Measurements from ENCODE around the gene PCDHA1. TPM values are rescaled to one million over a fixed set of nuclear protein-coding genes. Genes with fewer than 3 reads are reported as not detected.
A peak's percentile ranks its signal among the peaks of the same experiment; 100 is the strongest.

PCDHA1 gene
- total and polyA plus RNA-seq, 2 of the 13 experiments (the other 11 are each of a cell fraction or from before 2014, with no cell fraction given), result not detected

DNA sequence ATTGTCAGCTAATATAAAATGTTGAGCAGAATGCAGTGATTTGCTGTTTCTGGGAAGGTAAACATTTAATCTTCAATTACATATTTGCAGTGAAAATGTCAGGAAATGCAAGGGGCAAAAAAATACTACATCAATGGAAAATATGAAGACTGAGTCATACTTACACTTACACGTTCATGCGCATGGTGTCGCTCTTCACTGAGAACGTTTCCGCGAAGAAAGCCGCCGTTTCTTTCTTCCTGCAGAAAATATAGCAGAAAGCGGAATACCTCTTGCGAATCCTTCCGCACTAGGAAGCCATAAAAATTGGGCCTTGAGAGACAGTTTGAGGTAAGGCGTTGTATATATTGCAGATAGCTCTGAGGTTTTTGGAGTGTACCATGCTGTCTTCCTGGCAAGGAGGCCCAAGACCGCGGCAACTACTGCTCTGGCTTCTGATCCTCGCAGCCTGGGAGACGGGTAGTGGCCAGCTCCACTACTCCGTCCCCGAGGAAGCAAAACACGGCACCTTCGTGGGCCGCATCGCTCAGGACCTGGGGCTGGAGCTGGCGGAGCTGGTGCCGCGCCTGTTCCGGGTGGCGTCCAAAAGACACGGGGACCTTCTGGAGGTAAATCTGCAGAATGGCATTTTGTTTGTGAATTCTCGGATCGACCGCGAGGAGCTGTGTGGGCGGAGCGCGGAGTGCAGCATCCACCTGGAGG, 96.1 kb downstream of the PCDHA1 start, which contains the start of gene PCDHA13:
TSS of gene PCDHA13 (plus strand) at position 236 of the 702 bp plus-strand sequence. CDS start at position 381, 145 bp downstream.
- DNase-seq (ENCODE audit: low spot score), result no peak
- intact Hi-C loops (cut with micrococcal nuclease; ENCODE audit: unreplicated experiment) (loop anchor here (1.0 kb wide), 1 partner anchor 159 kb away; no protein-coding TSS in a partner anchor), in situ Hi-C loops (cut with HindIII; ENCODE audit: extremely low pct_ligation_motif_present, low pct_unique_long_range_greater_than_20kb) (no loop called here)
- Histone ChIP-seq H4K20me1 (ENCODE audit: insufficient read depth, low read length) (no peaks in the 10 kb centered on the region), H3K79me2 (ENCODE audit: insufficient read depth, low read length) (no peaks in the 10 kb centered on the region), H3K4me3 (replicated peaks in 1 of 3; ENCODE audit: insufficient read depth in 1 of 3, low read depth in 2 of 3, low read length in 3 of 3) (no peak within 1 kb of the TSS), H3K4me2 (ENCODE audit: low read depth, low read length) (no peak within 1 kb of the TSS), H2AFZ (ENCODE audit: low read length) (no peak within 1 kb of the TSS), H3K27ac (ENCODE audit: extremely low read length, insufficient read depth, low read length) (no peak within 1 kb of the TSS), H3K27me3 (ENCODE audit: control insufficient read depth in 1 of 2, insufficient read depth in 2 of 2, low read length in 2 of 2) (no peaks in the 10 kb centered on the region), H3K4me1 (ENCODE audit: insufficient read depth, low read length) (no peaks in the 10 kb centered on the region), H3K9ac (ENCODE audit: insufficient read depth, low read depth, low read length) (no peak within 1 kb of the TSS), H3K36me3 (replicated peaks in 1 of 2; ENCODE audit: control insufficient read depth in 1 of 2, insufficient read depth in 2 of 2, low read length in 2 of 2) (no peaks in the 10 kb centered on the region), H3K9me3 (ENCODE audit: low read length) (no peaks in the 10 kb centered on the region)
- ATAC-seq, result no peak
- TF ChIP-seq STAG1 (CRISPR knock-in tag; IDR thresholded peaks at IDR 0.05), result peak; percentile 39; the same call in 1 of the 2 replicates
- TF ChIP-seq, protein P1, sequence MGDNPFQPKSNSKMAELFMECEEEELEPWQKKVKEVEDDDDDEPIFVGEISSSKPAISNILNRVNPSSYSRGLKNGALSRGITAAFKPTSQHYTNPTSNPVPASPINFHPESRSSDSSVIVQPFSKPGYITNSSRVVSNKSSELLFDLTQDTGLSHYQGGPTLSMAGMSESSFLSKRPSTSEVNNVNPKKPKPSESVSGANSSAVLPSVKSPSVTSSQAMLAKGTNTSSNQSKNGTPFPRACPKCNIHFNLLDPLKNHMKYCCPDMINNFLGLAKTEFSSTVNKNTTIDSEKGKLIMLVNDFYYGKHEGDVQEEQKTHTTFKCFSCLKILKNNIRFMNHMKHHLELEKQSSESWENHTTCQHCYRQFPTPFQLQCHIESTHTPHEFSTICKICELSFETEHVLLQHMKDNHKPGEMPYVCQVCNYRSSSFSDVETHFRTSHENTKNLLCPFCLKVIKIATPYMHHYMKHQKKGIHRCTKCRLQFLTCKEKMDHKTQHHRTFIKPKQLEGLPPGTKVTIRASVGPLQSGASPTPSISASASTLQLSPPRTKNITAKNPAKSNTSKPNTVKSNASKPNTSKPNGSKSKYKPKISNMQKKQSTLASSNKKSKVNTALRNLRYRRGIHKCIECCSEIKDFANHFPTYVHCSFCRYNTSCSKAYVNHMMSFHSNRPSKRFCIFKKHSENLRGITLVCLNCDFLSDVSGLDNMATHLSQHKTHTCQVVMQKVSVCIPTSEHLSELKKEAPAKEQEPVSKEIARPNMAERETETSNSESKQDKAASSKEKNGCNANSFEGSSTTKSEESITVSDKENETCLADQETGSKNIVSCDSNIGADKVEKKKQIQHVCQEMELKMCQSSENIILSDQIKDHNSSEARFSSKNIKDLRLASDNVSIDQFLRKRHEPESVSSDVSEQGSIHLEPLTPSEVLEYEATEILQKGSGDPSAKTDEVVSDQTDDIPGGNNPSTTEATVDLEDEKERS (CRISPR knock-in tag; IDR thresholded peaks at IDR 0.05), result no peak
- TF ChIP-seq TOE1 (CRISPR knock-in tag; IDR thresholded peaks at IDR 0.05), result no peak
- no peak for TF ChIP-seq ZBTB1 (CRISPR knock-in tag; IDR thresholded peaks at IDR 0.05; ENCODE audit: borderline replicate concordance)
- TF ChIP-seq, protein P2, sequence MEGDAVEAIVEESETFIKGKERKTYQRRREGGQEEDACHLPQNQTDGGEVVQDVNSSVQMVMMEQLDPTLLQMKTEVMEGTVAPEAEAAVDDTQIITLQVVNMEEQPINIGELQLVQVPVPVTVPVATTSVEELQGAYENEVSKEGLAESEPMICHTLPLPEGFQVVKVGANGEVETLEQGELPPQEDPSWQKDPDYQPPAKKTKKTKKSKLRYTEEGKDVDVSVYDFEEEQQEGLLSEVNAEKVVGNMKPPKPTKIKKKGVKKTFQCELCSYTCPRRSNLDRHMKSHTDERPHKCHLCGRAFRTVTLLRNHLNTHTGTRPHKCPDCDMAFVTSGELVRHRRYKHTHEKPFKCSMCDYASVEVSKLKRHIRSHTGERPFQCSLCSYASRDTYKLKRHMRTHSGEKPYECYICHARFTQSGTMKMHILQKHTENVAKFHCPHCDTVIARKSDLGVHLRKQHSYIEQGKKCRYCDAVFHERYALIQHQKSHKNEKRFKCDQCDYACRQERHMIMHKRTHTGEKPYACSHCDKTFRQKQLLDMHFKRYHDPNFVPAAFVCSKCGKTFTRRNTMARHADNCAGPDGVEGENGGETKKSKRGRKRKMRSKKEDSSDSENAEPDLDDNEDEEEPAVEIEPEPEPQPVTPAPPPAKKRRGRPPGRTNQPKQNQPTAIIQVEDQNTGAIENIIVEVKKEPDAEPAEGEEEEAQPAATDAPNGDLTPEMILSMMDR (CRISPR knock-in tag; IDR thresholded peaks at IDR 0.05), result peak; percentile 40
- TF ChIP-seq, protein P3, sequence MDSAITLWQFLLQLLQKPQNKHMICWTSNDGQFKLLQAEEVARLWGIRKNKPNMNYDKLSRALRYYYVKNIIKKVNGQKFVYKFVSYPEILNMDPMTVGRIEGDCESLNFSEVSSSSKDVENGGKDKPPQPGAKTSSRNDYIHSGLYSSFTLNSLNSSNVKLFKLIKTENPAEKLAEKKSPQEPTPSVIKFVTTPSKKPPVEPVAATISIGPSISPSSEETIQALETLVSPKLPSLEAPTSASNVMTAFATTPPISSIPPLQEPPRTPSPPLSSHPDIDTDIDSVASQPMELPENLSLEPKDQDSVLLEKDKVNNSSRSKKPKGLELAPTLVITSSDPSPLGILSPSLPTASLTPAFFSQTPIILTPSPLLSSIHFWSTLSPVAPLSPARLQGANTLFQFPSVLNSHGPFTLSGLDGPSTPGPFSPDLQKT (CRISPR knock-in tag; IDR thresholded peaks at IDR 0.05; ENCODE audit: borderline replicate concordance), result no peak
- 74% methylated on average over 29 of the region's 35 CpGs for WGBS (ENCODE audit: low lambda C conversion rate)
- ChIA-PET CTCF (ENCODE audit: low intra/inter-chr PET ratio, low total read pairs) (interaction anchor here (1.1 to 1.5 kb wide), 3 partner anchors 158 to 159 kb away, joined by 3 to 6 read pairs (median 3); no protein-coding TSS in a partner anchor), POLR2A (no interaction called here)
- no peak for FAIRE-seq
- no TSS peak for BruUV-seq (replicated peaks)
